OCI-LY1 (cell line): Measurements from ENCODE around the gene RGP1.

ENCODE experiments used
- H2AFZ ChIP-seq: fragments of 200-600 bp; sonication (generic), shearing (Covaris generic); 2 replicates; pipeline ENCODE4 v1.6.0; 2014; ENCODE audit warnings: antibody characterized with exemption, mild to moderate bottlenecking, low read length
- H3F3A ChIP-seq: fragments of 200-600 bp; sonication (generic), shearing (Covaris generic); 2 replicates; pipeline ENCODE4 v1.6.0; 2014; ENCODE audit warnings: mild to moderate bottlenecking, antibody characterized with exemption, low read length, moderate library complexity; ENCODE audit not compliant: insufficient read depth
- H3K27ac ChIP-seq: fragments of 200-600 bp; sonication (generic); 2 replicates; pipeline ENCODE4 v1.5.1; 2014; ENCODE audit warnings: low read length, mixed run types, mild to moderate bottlenecking, low read depth; ENCODE audit not compliant: poor library complexity, severe bottlenecking
- H3K27me3 ChIP-seq: fragments of 200-600 bp; sonication (generic); 2 replicates; pipeline ENCODE4 v1.6.0; 2014; ENCODE audit warnings: antibody characterized with exemption, mild to moderate bottlenecking, low read length, moderate library complexity; ENCODE audit not compliant: insufficient read depth
- H3K36me3 ChIP-seq: fragments of 200-600 bp; sonication (generic); 2 replicates; pipeline ENCODE4 v1.6.1; 2014; ENCODE audit warnings: mild to moderate bottlenecking, antibody characterized with exemption, low read length, moderate library complexity, mixed read lengths; ENCODE audit not compliant: insufficient read depth
- H3K4me1 ChIP-seq: fragments of 200-600 bp; sonication (generic); 2 replicates; pipeline ENCODE4 v1.5.1; 2014; ENCODE audit warnings: mild to moderate bottlenecking, low read length, moderate library complexity; ENCODE audit not compliant: insufficient read depth, severe bottlenecking
- H3K4me2 ChIP-seq: fragments of 200-600 bp; sonication (generic), shearing (Covaris generic); 2 replicates; pipeline ENCODE4 v1.6.1; 2014; ENCODE audit warnings: low read length
- H3K4me3 ChIP-seq: fragments of 200-600 bp; sonication (generic); 2 replicates; pipeline ENCODE4 v1.5.1; 2014; ENCODE audit warnings: low read length, low read depth, mild to moderate bottlenecking, mixed read lengths; ENCODE audit not compliant: poor library complexity, severe bottlenecking
- H3K79me2 ChIP-seq: fragments of 200-600 bp; shearing (Covaris generic); 2 replicates; pipeline ENCODE4 v1.6.1; 2016; ENCODE audit warnings: mixed run types, low read length, mixed read lengths; ENCODE audit not compliant: insufficient read depth
- H3K9ac ChIP-seq: fragments of 200-600 bp; sonication (generic), shearing (Covaris generic); 2 replicates; pipeline ENCODE4 v1.6.1; 2014; ENCODE audit warnings: mild to moderate bottlenecking, low read length, mixed read lengths
- H3K9me2 ChIP-seq: fragments of 200-600 bp; sonication (generic), shearing (Covaris generic); 2 replicates; pipeline ENCODE4 v1.6.1; 2014; ENCODE audit warnings: low read depth, mild to moderate bottlenecking, low read length, mixed read lengths
- H3K9me3 ChIP-seq: fragments of 200-600 bp; shearing (Covaris generic); 2 replicates; pipeline ENCODE4 v1.6.1; 2014; ENCODE audit warnings: low read length, mixed read lengths
- H4K20me1 ChIP-seq: fragments of 200-600 bp; sonication (generic), shearing (Covaris generic); 2 replicates; pipeline ENCODE4 v1.6.0; 2016; ENCODE audit warnings: mild to moderate bottlenecking, low read length; ENCODE audit not compliant: insufficient read depth
- CTCF ChIP-seq: fragments of 200-600 bp; sonication (generic), shearing (Covaris generic); IDR thresholded peaks from 2 replicates; pipeline ENCODE4 v1.5.1; 2017; ENCODE audit warnings: mild to moderate bottlenecking, antibody characterized with exemption, low read length, moderate library complexity, mixed read lengths
- EZH2 ChIP-seq: fragments of 200-600 bp; sonication (generic), shearing (Covaris generic); IDR thresholded peaks from 2 replicates; pipeline ENCODE4 v1.8.0; 2017; ENCODE audit warnings: borderline replicate concordance, mixed run types, mild to moderate bottlenecking, antibody characterized with exemption, low read length, moderate library complexity, mixed read lengths

RGP1 gene

GRCh38 chr9:35719546-35719945 lies 29.5 kb upstream of the RGP1 start:
- H3K9me3 ChIP-seq: no peaks in the 10 kb centered on the region
- H3K79me2 ChIP-seq: no peaks in the 10 kb centered on the region
- no peaks in the 10 kb centered on the region for H3K4me1 ChIP-seq
- peaks cover 96% of the 10 kb centered on the region for H3K36me3 ChIP-seq
- H4K20me1 ChIP-seq: no peaks in the 10 kb centered on the region
- H3K9me2 ChIP-seq: no peaks in the 10 kb centered on the region
- TF ChIP-seq CTCF: no peak
- TF ChIP-seq EZH2: no peak
- H3K4me3 ChIP-seq: no peak overlapping the region
- H3K9ac ChIP-seq: no peak overlapping the region
- H3K27ac ChIP-seq: no peak overlapping the region
- H3F3A ChIP-seq: no peaks in the 10 kb centered on the region
- H3K4me2 ChIP-seq: no peak overlapping the region
- H3K27me3 ChIP-seq: no peaks in the 10 kb centered on the region
- no peak overlapping the region for H2AFZ ChIP-seq

GRCh38 chr9:35723426-35723825 lies 25.7 kb upstream of the RGP1 start:
- no peaks in the 10 kb centered on the region for H3K9me2 ChIP-seq
- peaks cover 3% of the 10 kb centered on the region; the same call in 1 of the 2 replicates for H3K79me2 ChIP-seq
- no peak for TF ChIP-seq CTCF
- TF ChIP-seq EZH2: no peak
- H3K4me1 ChIP-seq: peaks cover 15% of the 10 kb centered on the region
- no peak overlapping the region for H3K4me3 ChIP-seq
- H3K27me3 ChIP-seq: no peaks in the 10 kb centered on the region
- H3K27ac ChIP-seq: no peak overlapping the region
- no peak overlapping the region for H3K4me2 ChIP-seq
- H3K9ac ChIP-seq: no peak overlapping the region
- H2AFZ ChIP-seq: no peak overlapping the region
- no peaks in the 10 kb centered on the region for H4K20me1 ChIP-seq
- H3F3A ChIP-seq: no peaks in the 10 kb centered on the region
- peaks cover 68% of the 10 kb centered on the region for H3K36me3 ChIP-seq
- H3K9me3 ChIP-seq: no peaks in the 10 kb centered on the region

- Histone ChIP-seq H3K79me2 (peaks cover 7% of the 10 kb centered on the region), H3K4me2 (no peak overlapping the region), H3F3A (no peaks in the 10 kb centered on the region), H3K27me3 (no peaks in the 10 kb centered on the region), H3K4me1 (peaks cover 19% of the 10 kb centered on the region), H3K4me3 (no peak overlapping the region), H3K9me2 (no peaks in the 10 kb centered on the region), H3K9me3 (no peaks in the 10 kb centered on the region), H4K20me1 (no peaks in the 10 kb centered on the region), H3K27ac (no peak overlapping the region), H2AFZ (no peak overlapping the region), H3K9ac (no peak overlapping the region), H3K36me3 (peaks cover 64% of the 10 kb centered on the region)
- TF ChIP-seq CTCF: no peak
- TF ChIP-seq EZH2: no peak
These were observed 25.2 kb upstream of the RGP1 start for GRCh38 chr9:35723908-35724307.
